ENCODE data around the gene ANO8. TPM values are rescaled to one million over a fixed set of nuclear protein-coding genes. Genes with fewer than 3 reads are reported as not detected.

The ANO8 gene
- 10 to 100 TPM in 1 of 4 donors, 1 to 10 TPM in 3; 2.0 to 10.5 (median 2.7) TPM for total RNA-seq
- polyA plus RNA-seq: 1 to 10 TPM in 2 of 3 donors, under 1 TPM in 1; 0.46 to 5.4 (median 1.2) TPM

GRCh38 chr19:17334414-17335409, at the start of gene ANO8:
Gene ANO8, minus strand, starts transcription at chr19:17334855. Its CDS starts 185 bp downstream, at chr19:17334670.
- 1 to 3% methylated on average over 86 of the region's 86 CpGs for WGBS, 2 donors
- Histone ChIP-seq H3K36me3 (peaks cover 0 to 8% (median 0%) of the 10 kb centered on the region in 4 donors), H3K9me3 (no peaks in the 10 kb centered on the region), H3K4me1 (peaks cover 0 to 45% (median 38%) of the 10 kb centered on the region in 4 donors), H3K27me3 (peaks cover 0 to 31% (median 16%) of the 10 kb centered on the region in 3 donors), H3K27ac (peak within 1 kb of the TSS; percentile 66 to 76 (median 71)), H3K4me3 (peak within 1 kb of the TSS; percentile 62 to 79 (median 69))
- intact Hi-C loops (cut with DNase I): loop anchor here (2.0 kb wide), 1 partner anchor 30 kb away; the partner anchor contains the start of gene MRPL34
- peak; percentile 96 for DNase-seq
- no peak for TF ChIP-seq EP300 (IDR thresholded peaks at IDR 0.05)
- TF ChIP-seq POLR2AphosphoS5 (IDR thresholded peaks at IDR 0.05): peak in 3 of 4 donors; percentile 27 to 77 (median 48)

GRCh38 chr19:17380426-17381138, 45.9 kb upstream of the ANO8 start:
- Histone ChIP-seq H3K4me1 (no peaks in the 10 kb centered on the region), H3K27me3 (no peaks in the 10 kb centered on the region), H3K4me3 (no peak overlapping the region), H3K9me3 (no peaks in the 10 kb centered on the region), H3K36me3 (no peaks in the 10 kb centered on the region), H3K27ac (no peak overlapping the region)
- TF ChIP-seq POLR2A (IDR thresholded peaks at IDR 0.05) (no peak), EP300 (IDR thresholded peaks at IDR 0.05) (no peak), POLR2AphosphoS5 (IDR thresholded peaks at IDR 0.05) (no peak), CTCF (IDR thresholded peaks at IDR 0.05) (no peak)
- intact Hi-C loops (cut with DNase I): no loop called here
- WGBS, 2 donors: 96% methylated on average over 5 of the region's 5 CpGs
- no peak for DNase-seq

- 36 to 51% methylated on average over 14 of the region's 14 CpGs for WGBS, 2 donors
- intact Hi-C loops (cut with DNase I): no loop called here
- Histone ChIP-seq H3K9me3 (no peaks in the 10 kb centered on the region), H3K4me1 (no peaks in the 10 kb centered on the region), H3K4me3 (no peak overlapping the region), H3K36me3 (no peaks in the 10 kb centered on the region), H3K27ac (no peak overlapping the region), H3K27me3 (no peaks in the 10 kb centered on the region)
- TF ChIP-seq EP300 (IDR thresholded peaks at IDR 0.05) (no peak), CTCF (IDR thresholded peaks at IDR 0.05) (no peak), POLR2AphosphoS5 (IDR thresholded peaks at IDR 0.05) (no peak), POLR2A (IDR thresholded peaks at IDR 0.05) (no peak)
- DNase-seq: no peak
Observed at GRCh38 chr19:17379221-17379631, 44.6 kb upstream of the ANO8 start.

GRCh38 chr19:17378271-17378670, 43.6 kb upstream of the ANO8 start:
- WGBS, 2 donors: 57 to 71% methylated on average over 13 of the region's 13 CpGs
- TF ChIP-seq POLR2AphosphoS5 (IDR thresholded peaks at IDR 0.05): no peak
- no peak for TF ChIP-seq POLR2A (IDR thresholded peaks at IDR 0.05)
- TF ChIP-seq EP300 (IDR thresholded peaks at IDR 0.05): no peak
- TF ChIP-seq CTCF (IDR thresholded peaks at IDR 0.05): no peak

More at GRCh38 chr19:17378271-17378670, 43.6 kb upstream of the ANO8 start:
- Histone ChIP-seq H3K27ac (no peak overlapping the region), H3K36me3 (no peaks in the 10 kb centered on the region), H3K27me3 (no peaks in the 10 kb centered on the region), H3K4me3 (no peak overlapping the region), H3K4me1 (no peaks in the 10 kb centered on the region), H3K9me3 (no peaks in the 10 kb centered on the region)
- intact Hi-C loops (cut with DNase I): no loop called here
- no peak for DNase-seq
